Endometrial microvascular endothelial cells (primary cell): ENCODE results near the gene CCDC196. TPM values are rescaled to one million over a fixed set of nuclear protein-coding genes. Genes with fewer than 3 reads are reported as not detected.
"Not testable (repeated sequence)": the region's sequence is repeated elsewhere in the genome, so short reads cannot be mapped to it uniquely, and the experiment has no call there.

Experiments used
- in situ Hi-C: cut with HindIII; loops from 2 replicates; pipeline ENCODE4 v1.10.0; 2017; ENCODE audit warnings: low sequenced_read_pairs, low pct_unique_long_range_greater_than_20kb; ENCODE audit errors: inconsistent ontology term
- total RNA-seq: library from RNA; depleted of rRNA; stranded (reverse); fragments of >200 nt; gene quantifications from one replicate; pipeline ENCODE4 v1.2.3, GENCODE V29; 2015; ENCODE audit errors: inconsistent ontology term

The CCDC196 gene
- total RNA-seq, 1 donor from 2014 or later: not detected

- in situ Hi-C loops: no loop called here
Measured at GRCh38 chr14:66540038-66540437, 53.9 kb downstream of the CCDC196 start.

- in situ Hi-C loops: no loop called here
Measured at GRCh38 chr14:66541627-66542026, 55.5 kb downstream of the CCDC196 start.

DNA sequence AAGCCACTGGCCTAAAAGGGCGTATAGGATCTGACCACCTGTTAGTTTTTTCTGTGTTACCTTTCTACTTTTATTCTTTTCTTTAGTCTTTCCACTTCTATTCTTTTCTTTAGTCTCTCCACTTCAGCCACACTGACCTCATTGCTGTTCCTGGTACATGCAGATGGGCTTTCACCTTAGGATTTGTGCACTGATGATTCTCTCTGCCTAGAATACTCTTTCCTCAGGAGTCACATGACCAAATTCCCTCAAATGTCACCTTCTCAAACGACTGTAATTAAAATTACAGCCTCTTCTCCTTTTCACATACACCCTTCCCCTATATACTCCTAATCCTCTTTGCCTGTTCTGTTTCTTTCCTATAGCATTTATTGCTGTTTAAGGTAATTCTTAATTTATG, 57.8 kb downstream of the CCDC196 start:
- in situ Hi-C loops: no loop called here

DNA sequence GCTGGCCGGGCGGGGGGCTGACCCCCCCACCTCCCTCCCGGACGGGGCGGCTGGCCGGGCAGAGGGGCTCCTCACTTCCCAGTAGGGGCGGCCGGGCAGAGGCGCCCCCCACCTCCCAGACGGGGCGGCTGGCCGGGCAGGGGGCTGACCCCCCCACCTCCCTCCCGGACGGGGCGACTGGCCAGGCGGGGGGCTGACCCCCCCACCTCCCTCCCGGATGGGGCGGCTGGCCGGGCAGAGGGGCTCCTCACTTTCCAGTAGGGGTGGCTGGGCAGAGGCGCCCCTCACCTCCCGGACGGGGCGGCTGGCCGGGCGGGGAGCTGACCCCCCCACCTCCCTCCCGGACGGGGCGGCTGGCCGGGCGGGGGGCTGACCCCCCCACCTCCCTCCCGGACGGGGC, 59.0 kb downstream of the CCDC196 start:
- in situ Hi-C loops: not testable (repeated sequence)

GRCh38 chr14:66545751-66546150, 59.6 kb downstream of the CCDC196 start:
- in situ Hi-C loops: not testable (repeated sequence)

Other genes starting within 250 kb of the CCDC196 start
- gene GPHN, start 21.8 kb downstream of the CCDC196 start, total RNA-seq: 38.3 TPM